ENCODE measurements around the gene MYEOV.

The MYEOV gene

DNA sequence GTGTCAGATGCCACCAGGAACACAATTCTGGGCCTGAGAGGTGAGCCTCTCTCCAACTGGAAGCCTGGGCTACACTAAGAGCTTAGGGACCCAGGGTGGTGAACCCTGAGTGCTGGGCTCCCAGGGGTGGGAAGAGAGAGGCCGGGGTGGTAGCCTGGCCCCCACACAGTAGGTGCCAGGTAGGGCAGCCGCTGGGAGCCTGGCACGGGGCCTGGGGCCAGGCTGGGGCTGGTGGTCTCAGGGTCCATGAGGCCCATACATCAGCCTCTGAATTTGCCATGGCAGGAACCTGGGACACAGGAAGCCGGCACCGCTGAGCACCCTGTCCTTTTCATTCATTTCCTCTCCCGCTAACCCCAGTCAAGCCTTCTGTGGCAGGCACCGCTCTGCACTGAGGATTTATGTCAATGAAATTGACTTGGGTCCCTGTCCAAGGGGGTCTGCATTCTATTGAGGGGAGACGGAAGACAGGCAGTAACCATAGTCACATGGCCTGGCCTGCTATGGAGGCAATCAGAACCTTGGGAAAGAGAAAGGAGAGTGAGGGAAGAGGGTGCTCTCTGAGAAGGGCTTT is 8.6 kb downstream of the MYEOV start:
- no peak for DNase-seq

DNA sequence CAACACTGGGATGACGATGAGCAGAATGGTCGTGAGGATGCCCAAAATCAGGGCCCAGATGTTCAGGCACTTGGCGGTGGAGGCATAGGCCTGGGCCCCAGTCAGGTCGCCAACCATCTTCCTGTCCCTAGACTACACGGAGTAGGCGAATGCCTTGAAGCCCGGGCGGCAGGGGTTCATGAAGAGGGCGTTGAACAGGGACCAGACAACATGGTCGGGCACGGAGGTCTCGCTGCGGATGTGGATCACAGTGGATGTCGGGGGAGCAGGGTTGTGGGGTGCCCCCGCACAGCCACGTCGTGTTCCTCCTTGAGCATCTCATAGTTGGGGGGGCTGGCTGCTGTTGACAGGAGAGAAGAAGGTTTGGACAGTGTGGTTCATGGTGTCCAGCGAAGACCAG is 9.5 kb downstream of the MYEOV start:
- no peak for DNase-seq

DNA sequence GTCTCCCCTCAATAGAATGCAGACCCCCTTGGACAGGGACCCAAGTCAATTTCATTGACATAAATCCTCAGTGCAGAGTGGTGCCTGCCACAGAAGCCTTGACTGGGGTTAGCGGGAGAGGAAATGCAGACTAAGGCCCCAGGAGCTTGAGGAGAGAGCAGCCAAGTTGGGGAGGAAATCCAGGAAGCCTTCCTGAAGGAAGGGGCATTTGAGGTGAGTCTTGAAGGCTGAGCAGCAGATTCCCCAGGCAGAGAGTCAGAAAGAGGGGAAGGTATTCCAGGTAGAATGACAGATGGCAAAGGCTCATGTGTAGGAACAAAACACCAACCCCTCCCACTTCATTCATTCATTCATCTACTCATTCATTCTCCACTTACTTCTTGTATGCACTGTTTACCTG is 10.3 kb downstream of the MYEOV start:
- DNase-seq: no peak

DNA sequence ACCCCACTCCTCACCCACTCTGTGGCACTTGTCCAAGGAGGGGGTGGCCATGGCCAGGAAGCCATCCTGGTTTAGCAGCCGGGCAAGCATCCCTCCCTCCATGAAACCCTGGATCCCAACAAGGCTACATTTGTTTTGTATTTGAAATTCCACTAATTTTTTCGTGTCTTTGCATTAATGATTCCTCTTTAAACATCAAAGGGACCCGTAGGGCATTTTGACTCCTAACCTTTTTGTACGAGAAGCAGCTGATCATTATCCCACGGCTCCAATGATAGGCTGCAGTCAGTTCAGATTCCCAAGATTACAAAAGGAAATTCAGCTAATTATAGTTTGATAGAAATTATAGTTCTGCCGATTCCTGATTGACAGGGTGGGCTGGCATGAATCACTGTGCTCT is 10.7 kb downstream of the MYEOV start:
- DNase-seq: no peak

DNA sequence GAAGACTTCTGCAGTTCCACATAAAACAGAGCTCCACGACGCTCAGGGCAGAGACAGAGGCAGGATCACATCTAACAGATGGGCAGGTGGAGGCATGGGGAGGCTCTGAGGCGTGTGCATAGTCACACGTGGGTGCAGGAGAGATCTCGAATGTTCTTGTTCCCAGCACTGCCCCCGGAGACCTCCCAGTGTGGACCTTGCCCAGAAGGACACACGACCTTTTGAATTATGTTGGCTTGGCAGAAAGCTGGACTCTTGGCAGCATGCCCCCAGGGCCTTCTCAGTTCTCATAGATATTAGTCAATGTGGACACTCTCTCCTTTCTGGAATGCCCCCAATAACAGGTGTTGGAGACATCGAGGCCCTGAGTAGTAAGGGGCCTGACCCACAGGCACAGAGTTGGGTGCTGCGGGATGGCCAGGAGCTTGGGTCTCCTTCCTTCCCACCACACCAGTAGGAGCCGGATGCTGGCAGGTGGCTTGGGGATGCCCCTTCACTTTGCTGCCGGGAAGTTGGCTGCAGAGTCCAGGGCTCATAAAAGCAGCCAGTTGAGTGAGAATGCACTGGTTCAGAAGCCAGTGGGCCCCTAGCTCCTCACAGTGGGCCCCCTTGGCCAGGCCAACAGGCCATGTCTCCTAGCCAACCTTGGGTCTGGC is 12.1 kb downstream of the MYEOV start:
- DNase-seq: no peak

DNA sequence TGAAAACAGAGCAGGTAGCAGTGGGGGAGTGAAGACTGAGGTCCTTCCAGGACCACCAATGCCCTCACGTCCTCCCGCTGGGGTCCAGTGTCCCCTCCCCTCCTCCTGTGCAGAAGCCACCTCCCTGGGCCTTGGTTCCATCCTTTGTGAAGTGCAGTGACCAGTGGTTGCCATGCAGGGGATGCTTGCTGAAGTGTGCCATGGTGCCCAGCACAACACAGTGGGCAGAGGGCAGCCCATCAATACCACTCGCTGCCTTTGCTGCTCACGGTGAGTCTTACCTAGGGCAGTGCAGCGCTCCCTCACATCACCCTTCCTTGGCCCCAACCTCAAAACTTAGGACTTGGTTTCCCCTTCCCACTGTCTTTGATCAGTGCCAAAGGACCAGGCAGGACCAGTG is 12.9 kb downstream of the MYEOV start:
- no peak for DNase-seq

DNA sequence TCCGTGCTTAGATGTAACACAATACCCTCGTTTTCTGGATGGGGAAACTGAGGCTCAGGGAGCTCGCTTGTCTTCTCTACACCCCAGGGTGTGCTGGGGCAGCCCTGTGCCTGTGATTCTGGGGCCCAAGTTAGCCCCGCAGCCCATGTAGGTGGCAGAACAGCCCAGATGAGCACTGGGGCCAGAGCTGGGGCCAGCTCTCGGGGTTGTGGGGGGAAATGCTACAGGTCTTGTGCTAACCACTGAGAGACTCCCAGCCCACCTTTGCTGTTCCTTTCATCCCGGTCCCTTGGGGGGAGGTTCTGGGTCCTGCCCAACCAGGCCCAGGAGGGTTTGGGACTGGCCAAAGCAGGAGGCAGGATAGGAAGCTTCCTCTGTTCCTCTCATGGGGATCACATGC is 13.5 kb downstream of the MYEOV start:
- no peak for DNase-seq

DNA sequence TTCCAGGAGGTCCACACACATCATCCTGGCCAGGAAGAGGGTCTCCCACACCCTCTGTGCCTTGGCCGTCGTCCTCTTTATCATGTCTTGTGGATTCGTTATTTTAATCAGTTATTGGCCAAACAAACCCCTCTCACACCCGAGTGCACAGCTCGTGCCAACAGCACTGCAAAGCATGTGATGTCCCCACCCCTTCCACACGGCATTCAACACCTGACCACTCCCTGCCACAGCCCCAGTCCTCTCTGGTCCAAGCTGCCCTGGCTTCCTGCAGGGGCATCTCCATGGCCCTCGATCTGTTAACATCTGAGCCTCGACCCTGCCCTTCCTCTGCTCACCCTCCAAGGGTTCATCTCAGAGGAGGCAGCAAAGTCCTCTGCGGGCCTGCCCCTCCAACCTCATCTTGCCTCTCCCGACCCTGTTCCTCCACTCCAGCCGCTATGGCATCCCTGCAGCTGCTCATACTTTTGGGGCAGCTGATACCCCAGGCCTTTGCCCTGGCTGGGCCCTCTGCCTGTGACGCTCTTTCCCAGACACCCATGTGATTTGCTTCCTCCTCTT is 14.0 kb downstream of the MYEOV start:
- DNase-seq: no peak

DNA sequence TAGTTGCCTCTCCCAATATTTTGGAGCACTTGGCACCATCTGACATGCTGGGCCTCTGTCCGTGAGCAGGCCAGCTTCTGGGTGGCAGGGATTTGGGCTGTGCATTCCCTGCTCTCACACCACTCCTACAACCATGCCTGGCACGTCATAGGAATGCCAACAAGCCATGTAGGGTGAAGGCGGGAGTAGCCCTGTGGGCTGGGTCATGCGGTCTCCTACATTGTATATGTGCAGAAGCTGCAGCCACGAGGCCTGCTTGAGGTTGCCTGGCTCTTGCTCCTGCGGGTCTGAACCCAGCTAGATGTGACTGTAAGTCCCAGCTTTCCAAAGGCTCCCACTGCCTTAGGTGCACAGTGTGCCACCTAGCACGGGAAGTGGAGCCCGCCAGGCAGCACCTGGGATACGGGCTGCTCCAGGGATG is 14.5 kb downstream of the MYEOV start:
- DNase-seq: no peak

DNA sequence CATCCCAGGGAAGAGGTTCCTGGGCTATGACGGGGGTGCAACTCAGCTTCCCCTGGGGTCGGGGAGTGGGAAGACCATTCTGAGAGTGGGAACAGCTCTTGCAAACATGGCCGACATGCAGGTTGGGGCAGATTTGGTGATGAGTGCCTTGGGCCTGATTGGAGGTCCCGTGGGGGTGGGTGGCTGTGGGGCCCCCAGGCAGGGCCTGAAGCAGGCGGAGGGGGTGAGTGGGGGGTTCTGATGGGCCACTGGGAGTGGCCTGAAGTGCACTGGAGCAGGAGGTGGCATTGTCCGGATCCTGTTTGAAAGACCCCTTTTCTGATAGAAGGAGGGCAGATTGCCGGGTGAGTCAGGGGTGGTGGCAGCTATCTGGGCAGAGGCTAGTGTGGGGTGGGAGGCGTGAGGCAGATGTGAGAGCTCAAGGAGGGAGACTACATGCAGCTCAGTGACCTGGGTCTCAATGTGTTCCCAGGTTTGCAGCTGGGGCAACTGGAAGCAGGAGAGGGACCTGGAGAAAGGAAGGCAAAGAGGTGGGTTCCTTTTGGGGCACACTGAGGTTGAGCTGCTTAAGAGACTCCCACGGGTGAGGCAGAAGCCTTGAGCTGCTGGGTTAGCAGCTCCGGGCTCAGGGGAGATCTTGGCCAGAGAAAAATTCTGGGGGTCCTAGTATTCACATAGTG is 15.1 kb downstream of the MYEOV start:
- DNase-seq: no peak

DNA sequence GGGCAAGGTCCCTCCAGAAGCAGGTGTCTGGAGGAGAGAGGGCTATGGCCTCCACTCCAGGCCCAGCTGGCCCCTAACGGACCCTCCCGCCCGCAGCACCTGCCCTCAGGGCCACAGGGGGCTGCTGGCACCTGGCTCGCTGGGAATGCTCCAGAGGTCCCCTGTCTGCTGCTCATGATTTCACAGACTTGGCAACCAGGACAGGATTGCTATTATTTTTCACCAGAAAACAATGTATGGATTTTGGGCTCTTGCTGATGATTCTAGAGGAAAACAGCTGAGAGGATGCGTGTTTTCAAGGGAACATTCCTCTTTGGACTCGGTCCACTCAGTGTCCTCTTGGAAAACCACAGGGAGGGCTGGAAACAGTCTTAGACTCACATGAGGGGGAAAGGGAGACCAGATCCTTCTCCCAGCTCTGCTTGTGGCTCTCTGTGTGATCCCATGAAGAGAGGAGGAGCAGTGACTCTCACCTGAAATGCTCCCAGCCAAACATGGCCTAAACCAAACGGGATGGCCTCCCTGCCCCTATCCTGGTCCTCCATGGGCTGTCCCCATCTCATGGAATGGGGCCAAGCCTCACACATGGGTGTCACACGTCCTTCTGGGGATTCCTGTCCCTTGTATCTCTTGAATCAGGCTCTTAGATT is 15.8 kb downstream of the MYEOV start:
- no peak for DNase-seq

DNA sequence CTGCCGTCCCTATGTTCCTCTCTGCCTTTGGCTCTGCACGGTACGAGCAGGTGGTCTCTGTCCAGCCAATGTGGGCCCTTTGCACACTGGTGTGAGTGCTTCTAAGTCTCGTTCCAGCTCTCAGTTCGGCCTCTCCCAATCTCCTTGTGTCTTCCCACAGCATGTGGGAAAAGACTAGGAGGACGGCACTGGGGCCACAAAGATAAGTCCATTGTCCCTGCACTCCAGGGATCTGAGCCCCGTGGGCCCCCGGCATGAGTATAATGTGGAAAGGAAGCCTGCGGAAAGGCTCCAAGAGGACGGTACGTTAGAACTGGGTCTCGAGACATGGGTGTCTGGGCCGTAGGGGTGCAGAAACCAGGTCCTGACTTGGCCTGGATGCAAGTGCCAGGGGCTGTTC is 16.4 kb downstream of the MYEOV start:
- DNase-seq: no peak

DNA sequence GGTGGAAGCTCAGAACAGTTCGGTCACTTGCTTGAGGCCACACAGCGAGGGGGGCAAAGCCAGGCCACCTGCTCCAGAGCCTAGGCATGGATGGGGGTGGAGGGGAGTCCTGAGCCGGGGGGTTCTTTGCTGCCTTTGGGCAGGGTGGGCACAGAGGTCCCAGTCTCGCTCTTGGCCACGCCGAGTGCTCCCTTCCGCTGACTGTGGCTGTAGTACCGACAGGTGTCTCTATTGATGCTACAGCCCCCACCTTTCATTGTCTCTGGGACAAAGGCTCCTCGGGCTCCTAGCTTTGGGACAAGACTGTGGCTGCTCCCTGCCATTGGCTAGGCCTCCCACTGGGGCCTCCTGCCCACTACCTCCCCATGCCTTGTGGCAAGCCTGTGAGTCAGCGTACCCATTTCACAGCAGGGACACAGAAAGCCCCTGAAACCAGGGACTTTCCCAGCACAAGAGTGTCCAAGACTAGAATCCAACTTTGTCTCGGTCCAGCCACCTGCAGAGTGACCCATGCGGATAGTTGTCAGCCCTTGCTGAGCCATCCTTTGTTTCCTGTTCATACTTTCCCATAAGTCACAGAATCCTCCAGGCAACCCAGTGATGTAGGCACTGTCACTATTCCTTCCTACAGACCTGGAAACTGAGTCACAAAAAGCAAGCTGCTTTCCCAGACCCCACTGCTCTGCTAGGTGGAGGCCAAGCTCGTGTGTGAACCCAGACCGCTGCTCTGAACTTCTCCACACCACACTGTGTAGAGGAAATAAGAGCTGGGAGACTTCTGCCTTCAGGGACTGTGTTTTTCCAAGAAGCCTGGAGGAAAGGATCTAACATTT is 17.2 kb downstream of the MYEOV start:
- DNase-seq: no peak

DNA sequence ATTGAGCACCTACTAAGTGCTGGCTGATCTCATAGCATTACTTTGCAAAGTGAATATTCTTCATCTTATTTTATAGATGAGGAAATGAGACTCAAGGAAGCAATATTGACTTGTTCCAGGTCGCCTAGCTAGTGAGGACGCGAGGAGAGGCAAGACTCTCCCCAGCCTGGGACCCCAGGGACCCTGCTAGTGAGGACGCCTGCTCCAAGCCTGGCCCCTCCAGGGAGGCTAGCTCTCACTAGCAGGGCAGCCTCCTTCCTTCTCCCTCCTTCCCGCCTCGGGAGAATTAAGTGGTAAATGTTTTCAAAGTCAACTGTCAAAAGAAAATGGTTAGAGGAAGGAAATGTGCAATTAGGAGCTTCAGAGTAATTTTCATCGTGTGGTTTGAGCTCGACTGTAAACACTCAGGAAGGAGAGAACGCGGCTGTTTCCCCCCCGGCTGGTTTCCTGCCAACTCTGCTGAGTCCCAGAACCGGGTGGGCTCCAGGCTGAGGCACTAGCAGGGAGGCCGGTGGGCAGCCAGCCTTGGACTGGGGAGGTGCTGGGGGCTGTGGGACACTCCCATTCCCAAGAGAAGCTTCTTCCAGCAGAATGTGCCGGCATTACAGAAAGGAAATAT is 17.9 kb downstream of the MYEOV start:
- peak; percentile 35 for DNase-seq

DNA sequence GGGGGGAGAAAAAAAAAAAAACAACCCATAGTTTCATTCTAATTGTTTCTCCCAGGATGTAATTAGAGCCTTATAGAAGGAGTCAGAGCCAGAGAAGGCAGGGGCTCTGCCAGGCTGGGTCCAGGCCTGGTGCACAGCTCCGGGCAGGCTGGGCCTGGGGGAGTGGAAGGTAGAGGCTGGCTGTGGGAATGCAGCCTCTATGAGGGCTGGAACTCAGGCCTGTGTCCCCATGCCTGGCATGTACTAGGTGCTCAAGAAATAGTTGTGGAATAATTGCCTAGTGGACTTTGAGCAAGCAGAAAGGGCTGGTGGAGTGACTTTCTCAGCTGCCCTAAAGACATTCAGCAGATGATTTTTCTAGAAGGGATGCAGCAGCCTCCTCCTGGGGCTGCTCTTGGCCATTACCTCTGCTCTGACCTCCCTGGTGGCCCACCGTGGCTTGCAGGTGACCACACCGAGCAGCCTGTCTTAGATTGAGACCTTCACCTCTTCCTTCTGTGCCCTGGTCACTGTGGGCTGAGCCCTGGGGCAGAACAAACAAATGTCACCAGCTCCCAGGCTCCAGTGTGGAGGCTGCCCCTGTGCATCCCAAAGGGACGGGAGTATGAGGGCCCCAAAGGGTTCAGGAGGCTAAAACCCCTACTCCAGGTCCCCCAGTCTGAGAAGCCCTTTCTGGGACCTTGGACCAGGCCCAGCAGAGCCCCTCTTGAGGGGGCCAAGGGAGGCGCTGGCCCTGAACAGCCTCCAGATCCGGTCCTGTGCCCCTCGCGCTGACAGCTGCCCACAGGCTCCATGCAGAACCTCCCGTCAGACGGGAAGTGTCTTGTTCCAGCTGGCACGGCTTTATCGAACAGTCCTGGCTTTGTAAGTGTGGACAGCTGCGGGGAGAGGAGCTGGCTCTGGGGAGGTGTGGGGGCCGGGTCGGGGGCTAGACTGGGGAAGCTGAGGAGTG is 18.8 kb downstream of the MYEOV start:
- no peak for DNase-seq

DNA sequence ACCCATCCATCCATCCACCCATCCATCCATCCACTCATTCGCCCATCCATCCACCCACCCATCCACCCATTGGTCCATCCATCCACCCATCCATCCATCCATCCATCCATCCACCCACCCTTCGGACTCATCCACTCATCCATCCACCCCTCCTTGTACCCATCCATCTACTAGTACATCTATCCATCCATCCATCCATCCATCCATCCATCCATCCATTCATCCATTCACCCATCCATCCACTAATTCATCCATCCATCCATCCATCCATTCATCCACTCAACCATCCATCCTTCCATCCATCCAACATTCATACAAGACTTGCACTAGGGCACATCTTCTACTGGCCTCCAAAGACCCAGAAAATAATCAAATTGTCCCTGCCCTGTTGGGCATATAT is 20.0 kb downstream of the MYEOV start:
- DNase-seq: no peak

DNA sequence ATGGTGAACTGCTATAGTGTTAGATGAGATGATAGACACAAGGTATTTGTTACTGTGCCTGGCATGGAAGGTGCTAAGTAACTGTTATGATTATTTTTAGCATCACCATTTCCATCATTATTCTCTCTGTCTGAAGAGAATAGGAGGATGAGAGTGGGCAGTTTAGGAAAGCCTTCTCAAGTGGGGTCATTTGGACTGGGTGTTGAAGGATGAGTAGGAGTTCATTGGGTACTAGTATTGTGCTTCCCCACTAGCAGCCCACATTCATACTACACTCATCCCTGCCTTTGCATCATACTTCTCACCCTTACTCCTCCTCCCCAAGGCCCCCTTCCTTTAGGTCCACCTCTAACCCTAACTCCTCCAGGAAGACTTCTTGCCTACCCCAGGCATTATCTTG is 20.6 kb downstream of the MYEOV start:
- DNase-seq: no peak

DNA sequence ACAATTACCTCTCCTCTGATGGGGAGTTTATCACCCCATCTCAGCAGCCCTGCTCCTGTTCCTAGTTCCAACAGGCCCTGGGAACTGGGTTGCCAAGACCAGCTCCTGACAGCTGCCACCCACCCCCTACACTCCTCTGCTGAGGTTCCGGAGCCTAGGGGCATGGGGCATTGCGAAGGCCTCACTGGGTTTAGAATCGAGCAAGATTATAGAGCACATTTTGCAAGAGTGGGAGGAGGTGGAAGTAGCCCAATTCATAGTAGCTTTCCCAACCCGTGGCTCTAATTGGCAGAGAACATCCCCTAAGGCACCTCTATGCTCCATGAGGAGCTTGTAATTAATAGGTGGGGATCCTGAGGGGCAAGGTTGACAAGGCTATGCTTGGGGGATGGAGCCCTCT is 23.0 kb downstream of the MYEOV start:
- no peak for DNase-seq

DNA sequence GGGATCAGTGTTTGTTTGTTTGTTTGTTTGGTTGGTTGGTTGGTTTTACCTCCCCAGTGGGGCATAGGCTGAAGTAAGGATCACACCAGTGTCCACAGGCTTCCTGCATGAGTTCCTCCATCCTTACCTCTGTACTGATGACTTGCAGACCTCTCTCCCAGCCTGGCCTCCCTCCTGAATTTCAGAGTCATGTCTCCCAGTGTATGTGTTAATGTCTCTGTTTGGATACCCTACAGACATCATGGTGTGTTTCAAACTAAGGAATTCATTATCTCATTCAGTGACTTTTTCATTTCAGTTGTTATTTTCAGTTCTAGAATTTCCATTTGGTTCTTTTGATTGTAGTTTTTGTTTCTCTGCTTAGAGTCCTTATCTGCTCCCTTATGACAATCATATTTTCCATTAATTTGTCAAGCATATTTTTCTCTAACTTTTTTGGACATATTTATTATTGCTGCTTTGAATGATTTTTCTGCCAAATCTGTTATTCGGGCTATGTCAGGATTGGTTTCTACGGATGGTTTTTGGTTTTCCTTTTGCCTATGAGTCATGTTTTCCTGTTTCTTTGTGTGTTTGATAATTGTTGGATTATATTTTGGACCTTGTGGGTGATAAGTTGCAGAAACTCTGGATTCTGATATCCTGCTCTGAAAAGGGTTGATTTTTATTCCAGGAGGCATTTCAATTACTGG is 23.6 kb downstream of the MYEOV start:
- DNase-seq: no peak

DNA sequence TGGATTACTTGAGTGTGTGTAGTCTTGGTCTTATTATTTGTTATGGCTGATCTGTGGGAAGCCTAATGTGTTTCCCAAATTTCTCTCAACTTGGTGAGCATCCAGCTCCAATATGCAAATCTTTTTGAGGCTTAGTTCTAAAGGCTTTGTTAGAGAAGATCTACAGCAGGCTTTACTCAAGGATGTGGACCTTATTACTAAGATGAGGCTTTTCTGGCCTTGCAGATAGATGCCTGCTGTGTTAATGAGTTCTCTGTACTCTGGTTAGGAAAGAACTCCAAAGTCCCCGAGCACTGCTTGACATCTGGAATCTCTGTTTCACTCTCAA is 24.1 kb downstream of the MYEOV start:
- DNase-seq: no peak
